Subcutaneous abdominal adipose tissue (tissue), 5 donors: Measurements from ENCODE around the gene SYT1.
"Not testable (repeated sequence)": the region's sequence is repeated elsewhere in the genome, so short reads cannot be mapped to it uniquely, and the experiment has no call there.

ENCODE experiments used
- H3K27ac ChIP-seq: one replicate; pipeline ENCODE4 v1.7.0; 2013; ENCODE audit warnings: low read depth, mild to moderate bottlenecking, inconsistent platforms, low read length, moderate library complexity
- H3K27me3 ChIP-seq, 5 donors: one replicate each; pipeline ENCODE4 v1.7.0; 2013; ENCODE audit warnings: low read length in 5 of 5, inconsistent platforms in 1 of 5; ENCODE audit not compliant: control insufficient read depth in 5 of 5, insufficient read depth in 4 of 5
- H3K36me3 ChIP-seq, 5 donors: one replicate each; pipeline ENCODE4 v1.7.0; 2013; ENCODE audit warnings: low read length in 5 of 5; ENCODE audit not compliant: control insufficient read depth in 5 of 5, insufficient read depth in 5 of 5
- H3K4me1 ChIP-seq, 5 donors: one replicate each; pipeline ENCODE4 v1.7.0; 2013; ENCODE audit warnings: low read length in 5 of 5, mild to moderate bottlenecking in 3 of 5, moderate library complexity in 1 of 5; ENCODE audit not compliant: control insufficient read depth in 5 of 5, insufficient read depth in 5 of 5
- H3K4me3 ChIP-seq, 5 donors: one replicate each; pipeline ENCODE4 v1.7.0; 2013; ENCODE audit warnings: low read length in 5 of 5, low read depth in 1 of 5
- H3K9ac ChIP-seq, 5 donors: one replicate each; pipeline ENCODE4 v1.7.0; 2013; ENCODE audit warnings: low read length in 5 of 5, mild to moderate bottlenecking in 4 of 5, moderate library complexity in 3 of 5
- H3K9me3 ChIP-seq, 5 donors: one replicate each; pipeline ENCODE4 v1.7.0; 2013; ENCODE audit warnings: low read length in 5 of 5; ENCODE audit not compliant: control insufficient read depth in 5 of 5
- donor health status: healthy.
- donor health status: healthy.
- donor health status: healthy.
- donor health status: healthy.
- donor health status: healthy.

SYT1 gene

GRCh38 chr12:79183926-79184325 lies 319.4 kb downstream of the SYT1 start:
- Histone ChIP-seq H3K27me3 (no peaks in the 10 kb centered on the region), H3K9ac (no peak overlapping the region), H3K27ac (no peak overlapping the region), H3K4me1 (peaks cover 0 to 2% (median 0%) of the 10 kb centered on the region in 5 donors), H3K9me3 (no peaks in the 10 kb centered on the region), H3K4me3 (no peak overlapping the region), H3K36me3 (no peaks in the 10 kb centered on the region)

GRCh38 chr12:79186506-79186905 lies 321.9 kb downstream of the SYT1 start:
- Histone ChIP-seq H3K4me1 (peaks cover 0 to 2% (median 0%) of the 10 kb centered on the region in 5 donors), H3K36me3 (no peaks in the 10 kb centered on the region), H3K27me3 (no peaks in the 10 kb centered on the region), H3K27ac (no peak overlapping the region), H3K9ac (no peak overlapping the region), H3K4me3 (no peak overlapping the region), H3K9me3 (no peaks in the 10 kb centered on the region)

GRCh38 chr12:79187032-79187431 lies 322.5 kb downstream of the SYT1 start:
- H3K36me3 ChIP-seq, result no peaks in the 10 kb centered on the region
- H3K27ac ChIP-seq, result no peak overlapping the region
- H3K4me3 ChIP-seq, result peak overlapping the region in 1 of 5 donors; percentile 16
- peaks cover 0 to 2% (median 0%) of the 10 kb centered on the region in 5 donors for H3K4me1 ChIP-seq
- H3K9me3 ChIP-seq, result no peaks in the 10 kb centered on the region
- no peaks in the 10 kb centered on the region for H3K27me3 ChIP-seq
- H3K9ac ChIP-seq, result no peak overlapping the region

- Histone ChIP-seq H3K4me3 (no peak overlapping the region), H3K27me3 (no peaks in the 10 kb centered on the region), H3K36me3 (no peaks in the 10 kb centered on the region), H3K4me1 (peaks cover 0 to 2% (median 0%) of the 10 kb centered on the region in 5 donors), H3K27ac (no peak overlapping the region), H3K9me3 (no peaks in the 10 kb centered on the region), H3K9ac (no peak overlapping the region)
Observed at GRCh38 chr12:79191391-79191790, 326.8 kb downstream of the SYT1 start.

- Histone ChIP-seq H3K9ac (no peak overlapping the region), H3K27ac (no peak overlapping the region), H3K36me3 (no peaks in the 10 kb centered on the region), H3K4me1 (no peaks in the 10 kb centered on the region), H3K27me3 (no peaks in the 10 kb centered on the region), H3K9me3 (no peaks in the 10 kb centered on the region), H3K4me3 (no peak overlapping the region)
Observed at GRCh38 chr12:79194595-79194994, 330.0 kb downstream of the SYT1 start.

- Histone ChIP-seq H3K4me1 (no peaks in the 10 kb centered on the region), H3K27ac (no peak overlapping the region), H3K4me3 (no peak overlapping the region), H3K9ac (no peak overlapping the region), H3K27me3 (no peaks in the 10 kb centered on the region), H3K9me3 (no peaks in the 10 kb centered on the region), H3K36me3 (no peaks in the 10 kb centered on the region)
Observed at GRCh38 chr12:79199166-79199565, 334.6 kb downstream of the SYT1 start.

- Histone ChIP-seq H3K4me1 (no peaks in the 10 kb centered on the region), H3K9me3 (no peaks in the 10 kb centered on the region), H3K36me3 (no peaks in the 10 kb centered on the region), H3K27me3 (no peaks in the 10 kb centered on the region), H3K4me3 (no peak overlapping the region), H3K27ac (no peak overlapping the region), H3K9ac (no peak overlapping the region)
Observed at GRCh38 chr12:79200176-79200575, 335.6 kb downstream of the SYT1 start.

GRCh38 chr12:79203058-79203647 lies 338.6 kb downstream of the SYT1 start:
- H3K36me3 ChIP-seq, result no peaks in the 10 kb centered on the region
- no peak overlapping the region for H3K4me3 ChIP-seq
- no peaks in the 10 kb centered on the region for H3K27me3 ChIP-seq
- no peak overlapping the region for H3K9ac ChIP-seq
- no peaks in the 10 kb centered on the region for H3K4me1 ChIP-seq
- H3K9me3 ChIP-seq, result no peaks in the 10 kb centered on the region
- no peak overlapping the region for H3K27ac ChIP-seq

- Histone ChIP-seq H3K9ac (no peak overlapping the region), H3K4me3 (no peak overlapping the region), H3K27me3 (no peaks in the 10 kb centered on the region), H3K36me3 (no peaks in the 10 kb centered on the region), H3K27ac (no peak overlapping the region), H3K9me3 (peaks cover 0 to 6% (median 3%) of the 10 kb centered on the region in 5 donors), H3K4me1 (no peaks in the 10 kb centered on the region)
Observed at GRCh38 chr12:79206871-79207270, 342.3 kb downstream of the SYT1 start.

GRCh38 chr12:79210403-79210802 lies 345.8 kb downstream of the SYT1 start:
- H3K36me3 ChIP-seq, H3K9me3 ChIP-seq, H3K4me1 ChIP-seq, H3K4me3 ChIP-seq, H3K27ac ChIP-seq, H3K27me3 ChIP-seq, H3K9ac ChIP-seq: not testable (repeated sequence)

GRCh38 chr12:79217306-79217705 lies 352.7 kb downstream of the SYT1 start:
- Histone ChIP-seq H3K9me3 (peaks cover 0 to 11% (median 3%) of the 10 kb centered on the region in 5 donors), H3K4me3 (no peak overlapping the region), H3K4me1 (no peaks in the 10 kb centered on the region), H3K27me3 (no peaks in the 10 kb centered on the region), H3K36me3 (no peaks in the 10 kb centered on the region), H3K9ac (no peak overlapping the region), H3K27ac (no peak overlapping the region)
